ENCODE data around the gene LSMEM2.

LSMEM2 gene

GRCh38 chr3:50286322-50287227 lies 7.7 kb downstream of the LSMEM2 start:
- no peak for TF ChIP-seq CTCF (conservative IDR thresholded peaks at IDR 0.05; ENCODE audit: low read length)
- no peak overlapping the region for H3K4me3 ChIP-seq (ENCODE audit: low read length)
- DNase-seq (ENCODE audit: low read depth): no peak

GRCh38 chr3:50287262-50287661 lies 8.4 kb downstream of the LSMEM2 start:
- no peak for TF ChIP-seq CTCF (conservative IDR thresholded peaks at IDR 0.05; ENCODE audit: low read length)

GRCh38 chr3:50288387-50289007 lies 9.6 kb downstream of the LSMEM2 start:
- no peak overlapping the region for H3K4me3 ChIP-seq (ENCODE audit: low read length)
- TF ChIP-seq CTCF (conservative IDR thresholded peaks at IDR 0.05; ENCODE audit: low read length): no peak

More at GRCh38 chr3:50287262-50287661, 8.4 kb downstream of the LSMEM2 start:
- no peak for DNase-seq (ENCODE audit: low read depth)
- no peak overlapping the region for H3K4me3 ChIP-seq (ENCODE audit: low read length)

GRCh38 chr3:50289130-50289529 lies 10.2 kb downstream of the LSMEM2 start:
- H3K4me3 ChIP-seq (ENCODE audit: low read length): no peak overlapping the region
- no peak for DNase-seq (ENCODE audit: low read depth)
- no peak for TF ChIP-seq CTCF (conservative IDR thresholded peaks at IDR 0.05; ENCODE audit: low read length)

More at GRCh38 chr3:50288387-50289007, 9.6 kb downstream of the LSMEM2 start:
- DNase-seq (ENCODE audit: low read depth): no peak

GRCh38 chr3:50290161-50290641 lies 11.3 kb downstream of the LSMEM2 start:
- no peak for DNase-seq (ENCODE audit: low read depth)
- no peak for TF ChIP-seq CTCF (conservative IDR thresholded peaks at IDR 0.05; ENCODE audit: low read length)
- no peak overlapping the region for H3K4me3 ChIP-seq (ENCODE audit: low read length)

GRCh38 chr3:50292159-50293078 lies 13.5 kb downstream of the LSMEM2 start, which contains the start of gene IFRD2:
Gene IFRD2 (minus strand): TSS chr3:50292429. CDS start chr3:50292274, 155 bp downstream.
- peak; percentile 4; the same call in 1 of the 2 replicates for TF ChIP-seq CTCF (conservative IDR thresholded peaks at IDR 0.05; ENCODE audit: low read length)

More at GRCh38 chr3:50292159-50293078, 13.5 kb downstream of the LSMEM2 start, which contains the start of gene IFRD2:
- H3K4me3 ChIP-seq (ENCODE audit: low read length): peak within 1 kb of the TSS; percentile 91
- DNase-seq (ENCODE audit: low read depth): peak; percentile 97
